NCI-H82 treated with DMSO at 0.1 percent for 48 hours (cell line): ENCODE measurements around the gene SERPINB13.
"Not testable (repeated sequence)": the region's sequence is repeated elsewhere in the genome, so short reads cannot be mapped to it uniquely, and the experiment has no call there.

ENCODE experiments used
- DNase-seq: peaks from one replicate; lab custom pipeline; 2025; ENCODE audit not compliant: unreplicated experiment; lab: John Stamatoyannopoulos, UW

SERPINB13 gene

GRCh38 chr18:63588909-63589308 lies 1.8 kb downstream of the SERPINB13 start:
- DNase-seq = no peak

GRCh38 chr18:63590373-63590772 lies 3.2 kb downstream of the SERPINB13 start:
- DNase-seq = no peak

DNA sequence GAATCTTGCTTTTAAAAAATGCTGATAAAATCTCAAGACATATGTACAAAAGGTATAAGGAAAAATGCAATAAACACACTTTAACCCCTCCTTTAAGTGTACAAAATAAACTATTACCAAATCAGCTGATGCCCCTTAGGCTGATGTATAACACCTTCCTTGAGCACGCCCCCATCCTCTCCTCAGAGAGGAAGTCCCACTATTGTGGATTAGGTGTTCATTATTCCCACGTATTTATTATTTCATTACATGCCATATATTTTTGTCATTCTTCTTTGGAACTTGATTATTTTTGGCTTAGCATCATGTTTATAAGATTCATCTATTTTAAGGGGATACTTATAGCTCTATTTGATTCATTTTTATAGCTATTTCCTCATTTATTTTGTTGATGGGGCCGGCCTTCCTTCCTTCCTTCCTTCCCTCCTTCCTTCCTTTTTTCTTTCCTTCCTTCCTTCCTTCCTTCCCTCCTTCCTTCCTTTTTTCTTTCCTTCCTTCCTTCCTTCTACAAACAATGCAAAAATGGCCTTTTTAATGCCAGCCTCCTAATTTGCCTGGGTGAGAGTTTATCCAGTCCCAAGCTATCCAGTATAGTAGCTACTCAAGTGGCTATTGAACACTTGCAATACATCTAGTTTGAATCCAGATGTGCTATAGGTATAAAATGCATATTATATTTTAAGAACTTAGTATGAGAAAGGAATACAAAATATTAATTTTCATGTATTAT lies 4.0 kb downstream of the SERPINB13 start:
- no peak for DNase-seq

DNA sequence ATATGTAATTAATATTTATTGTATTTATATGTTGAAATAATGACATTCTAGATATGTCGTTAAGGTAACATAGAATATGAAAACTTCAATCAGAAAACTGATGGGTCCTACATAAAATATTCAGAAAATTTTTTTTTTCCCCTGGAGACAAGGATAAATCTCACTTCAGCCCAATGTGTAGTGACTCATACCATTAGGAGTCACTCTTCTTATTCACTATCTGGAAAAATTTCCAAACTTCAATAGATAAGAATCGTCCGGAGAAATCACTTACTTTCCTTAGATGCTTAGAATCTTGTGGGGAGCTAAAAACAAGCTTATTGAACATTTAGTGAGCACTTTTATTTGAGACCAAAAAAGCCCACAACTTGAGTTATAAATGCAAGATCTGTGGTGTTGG lies 4.6 kb downstream of the SERPINB13 start:
- no peak for DNase-seq

DNA sequence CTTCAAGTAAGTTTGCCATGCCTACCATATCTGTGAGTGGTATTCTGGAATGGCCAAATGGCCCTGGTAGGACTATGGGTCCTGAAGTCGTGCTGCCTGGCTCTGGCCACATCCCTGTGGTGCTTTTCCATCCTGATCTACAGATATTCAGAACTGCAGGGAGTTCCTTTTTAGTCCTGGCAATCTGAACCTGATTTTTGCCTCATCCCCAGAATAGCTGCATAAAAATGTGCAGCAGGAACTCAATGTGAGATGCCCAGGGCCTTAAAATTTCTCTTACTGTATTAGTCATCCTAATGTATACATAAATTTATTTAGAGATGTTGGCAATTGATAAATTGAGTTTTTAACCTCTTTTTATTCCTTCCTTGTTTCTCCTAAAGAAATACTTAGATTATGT lies 5.3 kb downstream of the SERPINB13 start:
- no peak for DNase-seq

DNA sequence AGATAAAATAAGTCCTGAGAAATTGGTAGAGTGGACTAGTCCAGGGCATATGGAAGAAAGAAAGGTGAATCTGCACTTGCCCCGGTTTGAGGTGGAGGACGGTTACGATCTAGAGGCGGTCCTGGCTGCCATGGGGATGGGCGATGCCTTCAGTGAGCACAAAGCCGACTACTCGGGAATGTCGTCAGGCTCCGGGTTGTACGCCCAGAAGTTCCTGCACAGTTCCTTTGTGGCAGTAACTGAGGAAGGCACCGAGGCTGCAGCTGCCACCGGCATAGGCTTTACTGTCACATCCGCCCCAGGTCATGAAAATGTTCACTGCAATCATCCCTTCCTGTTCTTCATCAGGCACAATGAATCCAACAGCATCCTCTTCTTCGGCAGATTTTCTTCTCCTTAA lies 9.8 kb downstream of the SERPINB13 start:
- DNase-seq = no peak

DNA sequence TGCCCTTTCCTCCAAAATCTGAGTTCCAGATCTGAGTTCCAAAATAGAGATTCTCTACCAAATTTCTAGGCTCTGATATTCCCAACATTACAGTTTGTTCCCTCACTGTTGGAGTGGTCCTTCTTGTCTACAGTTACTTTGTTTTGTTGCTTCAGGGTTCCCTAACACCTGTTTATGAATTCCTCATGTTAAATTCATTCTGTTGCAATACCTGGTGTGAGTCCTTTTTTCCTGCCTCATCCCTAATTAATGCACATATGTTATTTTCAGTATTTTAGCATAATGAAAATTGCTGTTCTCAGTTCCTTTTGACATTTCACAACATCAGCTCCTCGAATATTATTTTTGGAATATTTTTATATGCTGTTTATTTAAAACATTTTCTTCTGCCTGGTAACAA lies 16.2 kb downstream of the SERPINB13 start:
- no peak for DNase-seq

- DNase-seq = no peak
Measured at GRCh38 chr18:63603772-63604171, 16.6 kb downstream of the SERPINB13 start.

- no peak for DNase-seq
Measured at GRCh38 chr18:63604791-63605567, 17.8 kb downstream of the SERPINB13 start.

DNA sequence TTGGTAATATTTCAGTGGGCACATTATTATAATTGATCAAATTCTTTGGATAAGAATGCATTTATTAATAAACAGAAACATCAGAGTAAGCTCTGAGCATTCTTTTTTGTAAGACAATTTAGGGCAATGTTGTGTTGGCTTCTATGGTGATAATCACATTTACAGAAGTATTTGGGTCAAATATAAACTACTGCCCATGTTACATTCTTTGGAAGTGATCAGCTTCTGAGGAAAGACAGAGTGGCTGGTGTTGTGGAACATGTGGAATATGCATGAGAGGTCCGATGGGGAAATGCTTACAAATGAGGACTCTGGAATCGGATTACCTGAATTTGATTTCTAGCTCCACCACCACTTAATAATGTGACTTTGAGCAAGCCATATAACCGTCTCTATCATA lies 19.4 kb downstream of the SERPINB13 start:
- DNase-seq = no peak

GRCh38 chr18:63613420-63613819 lies 26.3 kb downstream of the SERPINB13 start:
- no peak for DNase-seq

GRCh38 chr18:63617049-63617914 lies 30.1 kb downstream of the SERPINB13 start:
- DNase-seq = peak; percentile 67

- no peak for DNase-seq
Measured at GRCh38 chr18:63617915-63618234, 30.7 kb downstream of the SERPINB13 start.

DNA sequence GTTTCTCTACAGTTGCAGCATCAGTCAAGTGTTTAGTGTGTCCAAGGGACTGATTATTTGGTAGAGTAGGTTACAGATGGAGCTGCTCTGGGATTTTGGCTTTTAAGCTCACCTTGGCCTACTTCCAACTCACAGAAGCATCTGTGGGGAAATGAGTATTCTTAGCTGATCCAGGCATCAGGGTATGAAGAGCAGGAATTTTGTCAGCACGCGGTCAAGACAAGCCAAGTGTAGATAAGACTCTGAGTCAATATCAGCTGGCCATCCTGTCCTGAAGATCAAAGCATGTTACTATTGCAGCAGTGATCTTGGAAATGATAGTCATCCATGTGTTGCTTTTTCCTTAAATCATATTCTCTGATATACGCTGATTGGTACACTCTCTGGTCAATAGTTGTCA lies 32.5 kb downstream of the SERPINB13 start:
- peak; percentile 32 for DNase-seq

GRCh38 chr18:63624863-63625262 lies 37.7 kb downstream of the SERPINB13 start:
- DNase-seq = no peak

GRCh38 chr18:63626431-63626830 lies 39.3 kb downstream of the SERPINB13 start:
- no peak for DNase-seq

DNA sequence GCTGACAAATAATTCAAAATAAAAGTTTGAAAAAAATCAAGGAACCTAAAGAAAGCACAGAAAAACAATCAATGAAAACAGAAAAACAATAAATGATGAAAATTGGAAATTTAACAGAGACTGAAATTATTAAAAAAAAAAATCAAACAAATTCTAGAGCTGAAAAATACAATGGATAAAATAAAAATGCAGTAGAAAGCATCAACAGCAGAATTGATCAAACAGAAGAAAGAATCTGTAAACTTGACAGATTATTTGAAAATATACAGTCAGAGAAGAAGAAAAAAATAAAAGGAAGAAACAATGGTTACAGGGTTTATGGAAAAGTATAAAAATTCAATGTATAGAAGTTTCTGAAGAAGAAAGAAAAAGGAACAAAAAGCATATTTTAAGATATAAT lies 40.7 kb downstream of the SERPINB13 start:
- DNase-seq = no peak

GRCh38 chr18:63637703-63638102 lies 50.6 kb downstream of the SERPINB13 start:
- DNase-seq = no peak

DNA sequence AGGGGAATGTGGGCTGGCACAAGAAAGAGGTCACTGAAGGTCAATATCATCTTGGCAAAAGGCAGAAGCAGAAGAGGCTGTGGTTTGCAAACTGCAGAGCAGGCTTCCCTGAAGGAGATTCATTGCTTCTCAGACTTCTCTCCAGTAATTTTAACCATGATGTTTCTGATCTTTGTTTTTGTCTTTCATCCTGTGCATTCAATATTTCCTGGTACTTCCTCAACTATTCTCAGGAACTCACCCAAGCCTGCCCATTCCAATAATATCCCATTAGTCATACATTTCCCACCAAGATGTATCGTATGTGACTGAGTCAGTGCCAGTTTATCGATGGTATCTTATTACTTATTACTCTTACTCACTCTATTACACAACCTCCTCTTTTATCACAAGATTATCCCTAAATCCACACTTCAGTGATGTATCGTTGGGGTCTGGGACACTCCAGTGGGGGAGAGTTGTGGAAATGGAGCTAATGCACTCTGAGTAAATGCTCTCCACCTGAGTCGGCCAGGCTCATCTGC lies 54.1 kb downstream of the SERPINB13 start:
- not testable (repeated sequence) for DNase-seq

GRCh38 chr18:63642668-63643356 lies 55.7 kb downstream of the SERPINB13 start:
- not testable (repeated sequence) for DNase-seq

GRCh38 chr18:63644142-63644541 lies 57.0 kb downstream of the SERPINB13 start, which contains the start of gene SERPINB4:
Gene SERPINB4 (minus strand): TSS chr18:63644256. CDS start chr18:63643577, 679 bp downstream.
- DNase-seq = not testable (repeated sequence)
